D721Med (cell line): ENCODE results near the gene HCAR3.
"Not testable (repeated sequence)": the region's sequence is repeated elsewhere in the genome, so short reads cannot be mapped to it uniquely, and the experiment has no call there.

ENCODE experiments used
- DNase-seq: peaks from one replicate; pipeline ENCODE4 v3.0.0; 2011; ENCODE audit warnings: low spot score; ENCODE audit not compliant: insufficient read length
- FAIRE-seq: peaks from 2 replicates; lab custom pipeline; 2011; peaks lifted over from hg19 to GRCh38; lab: Jason Lieb, UNC
- CTCF ChIP-seq: IDR thresholded peaks from 2 replicates; pipeline ENCODE4 v1.5.1; 2012; ENCODE audit warnings: mild to moderate bottlenecking, control low read depth; ENCODE audit not compliant: insufficient read depth; ENCODE audit errors: missing control alignments

Gene HCAR3

GRCh38 chr12:122688291-122688690, 28.3 kb downstream of the HCAR3 start:
- FAIRE-seq (no peak), DNase-seq (no peak)
- TF ChIP-seq CTCF, result no peak

GRCh38 chr12:122687086-122687485, 29.5 kb downstream of the HCAR3 start:
- DNase-seq, result no peak
- FAIRE-seq, result no peak
- no peak for TF ChIP-seq CTCF

GRCh38 chr12:122686538-122686937, 30.1 kb downstream of the HCAR3 start:
- FAIRE-seq, result no peak
- no peak for DNase-seq
- no peak for TF ChIP-seq CTCF

- TF ChIP-seq CTCF, result no peak
- DNase-seq (no peak), FAIRE-seq (no peak)
Measured at GRCh38 chr12:122684297-122684813, 32.3 kb downstream of the HCAR3 start.

- TF ChIP-seq CTCF, result no peak
- FAIRE-seq (no peak), DNase-seq (no peak)
Measured at GRCh38 chr12:122681814-122682213, 34.8 kb downstream of the HCAR3 start.

- not testable (repeated sequence) for DNase-seq, FAIRE-seq
Measured at GRCh38 chr12:122680989-122681388, 35.6 kb downstream of the HCAR3 start.

- not testable (repeated sequence) for DNase-seq, FAIRE-seq
Measured at GRCh38 chr12:122676781-122677180, 39.8 kb downstream of the HCAR3 start.

GRCh38 chr12:122676015-122676414, 40.6 kb downstream of the HCAR3 start:
- DNase-seq, FAIRE-seq: not testable (repeated sequence)

- no peak for FAIRE-seq
- no peak for TF ChIP-seq CTCF
Measured at GRCh38 chr12:122672515-122672914, 44.1 kb downstream of the HCAR3 start.

More at GRCh38 chr12:122672515-122672914, 44.1 kb downstream of the HCAR3 start:
- no peak for DNase-seq
